ENCODE data around the gene TRPM8.

DNA sequence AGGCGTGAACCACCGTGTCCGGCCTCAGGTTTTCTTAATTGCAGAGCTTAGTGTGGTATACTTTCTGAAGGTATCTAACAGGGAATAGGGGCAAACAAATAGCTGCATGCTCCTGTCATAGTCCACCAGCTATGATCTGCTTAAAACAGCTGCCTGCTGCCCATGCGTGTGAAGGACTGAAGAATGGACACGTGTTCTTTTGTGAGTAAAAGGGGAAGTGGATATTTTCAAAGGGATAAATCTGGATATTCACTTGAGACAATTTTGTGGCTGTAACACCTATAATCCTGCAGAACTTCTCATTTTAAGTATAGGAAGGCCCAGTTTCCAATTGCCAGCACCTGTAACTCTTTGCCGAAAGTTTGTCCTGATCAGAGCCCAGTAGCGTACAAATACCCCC lies 44.7 kb downstream of the TRPM8 start:
- TF ChIP-seq FOXP2 (optimal IDR thresholded peaks at IDR 0.05; ENCODE audit: control extremely low read depth, extremely low read length, insufficient read depth) = no peak
- TF ChIP-seq EZH2 (IDR thresholded peaks at IDR 0.05) = no peak
- TF ChIP-seq POLR2AphosphoS5 (IDR thresholded peaks at IDR 0.05; ENCODE audit: borderline replicate concordance, low read depth, low read length) = no peak
